ENCODE results near the gene KIF16B. TPM values are rescaled to one million over a fixed set of nuclear protein-coding genes. Genes with fewer than 3 reads are reported as not detected.

Gene KIF16B
- total RNA-seq, 1 experiment from 2014 or later: 7.6 TPM

DNA sequence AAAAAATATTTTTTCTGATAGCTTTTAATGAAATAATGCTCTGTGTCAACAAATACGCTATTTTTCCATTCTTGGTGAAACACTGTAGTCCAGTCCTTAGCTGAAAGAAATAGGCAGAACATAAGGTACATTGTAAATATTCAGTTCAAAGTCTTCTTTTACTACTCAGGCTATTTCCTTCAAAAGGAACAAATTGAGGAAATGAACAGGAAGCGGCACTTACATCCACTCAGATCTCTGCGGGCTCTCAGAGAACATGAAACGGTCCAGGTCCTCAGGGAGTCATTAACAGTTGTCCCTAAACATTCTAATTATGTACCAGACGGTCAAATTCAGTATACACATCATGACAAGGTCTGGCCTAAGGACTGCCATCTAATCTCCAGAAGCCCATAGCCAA is 212.6 kb downstream of the KIF16B start (continued):
- TF ChIP-seq, protein P1, sequence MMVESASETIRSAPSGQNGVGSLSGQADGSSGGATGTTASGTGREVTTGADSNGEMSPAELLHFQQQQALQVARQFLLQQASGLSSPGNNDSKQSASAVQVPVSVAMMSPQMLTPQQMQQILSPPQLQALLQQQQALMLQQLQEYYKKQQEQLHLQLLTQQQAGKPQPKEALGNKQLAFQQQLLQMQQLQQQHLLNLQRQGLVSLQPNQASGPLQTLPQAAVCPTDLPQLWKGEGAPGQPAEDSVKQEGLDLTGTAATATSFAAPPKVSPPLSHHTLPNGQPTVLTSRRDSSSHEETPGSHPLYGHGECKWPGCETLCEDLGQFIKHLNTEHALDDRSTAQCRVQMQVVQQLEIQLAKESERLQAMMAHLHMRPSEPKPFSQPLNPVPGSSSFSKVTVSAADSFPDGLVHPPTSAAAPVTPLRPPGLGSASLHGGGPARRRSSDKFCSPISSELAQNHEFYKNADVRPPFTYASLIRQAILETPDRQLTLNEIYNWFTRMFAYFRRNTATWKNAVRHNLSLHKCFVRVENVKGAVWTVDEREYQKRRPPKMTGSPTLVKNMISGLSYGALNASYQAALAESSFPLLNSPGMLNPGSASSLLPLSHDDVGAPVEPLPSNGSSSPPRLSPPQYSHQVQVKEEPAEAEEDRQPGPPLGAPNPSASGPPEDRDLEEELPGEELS (CRISPR knock-in tag; IDR thresholded peaks at IDR 0.05): no peak

DNA sequence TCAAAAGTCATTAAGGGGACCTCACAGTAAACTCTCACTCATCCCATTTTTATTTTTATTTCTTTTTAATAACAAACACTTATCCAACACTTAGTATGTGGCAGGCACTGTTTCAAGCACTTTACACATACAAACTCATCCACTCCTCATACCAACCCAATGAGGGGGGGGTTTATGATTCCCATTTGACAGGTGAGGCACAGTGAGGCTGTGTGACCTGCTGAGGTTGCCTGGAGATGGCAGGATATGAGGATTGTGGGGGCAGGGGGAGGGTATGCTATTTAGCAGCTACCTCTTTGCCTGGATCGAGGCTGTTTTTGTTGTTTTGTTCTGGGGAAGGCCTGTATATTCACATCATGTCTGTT is 219.8 kb downstream of the KIF16B start:
- H3K27me3 Mint-ChIP-seq (ENCODE audit: low read depth): no peaks in the 10 kb centered on the region
- no peak overlapping the region for H3K27ac Mint-ChIP-seq
- no peak for TF ChIP-seq NFE2L1 (CRISPR knock-in tag; IDR thresholded peaks at IDR 0.05)
- no peak for TF ChIP-seq SP1 (CRISPR knock-in tag; conservative IDR thresholded peaks at IDR 0.05)
- no peak for TF ChIP-seq TEAD1 (CRISPR knock-in tag; IDR thresholded peaks at IDR 0.05)
- no peak for TF ChIP-seq STAT6 (CRISPR knock-in tag; conservative IDR thresholded peaks at IDR 0.05; ENCODE audit: low read depth)
- no peak for TF ChIP-seq CBFB (CRISPR knock-in tag; IDR thresholded peaks at IDR 0.05; ENCODE audit: low read depth)
- no peak for TF ChIP-seq FOXP1 (CRISPR knock-in tag; IDR thresholded peaks at IDR 0.05; ENCODE audit: borderline replicate concordance)
- no peak for TF ChIP-seq MXD4 (CRISPR knock-in tag; IDR thresholded peaks at IDR 0.05; ENCODE audit: borderline replicate concordance)
- CTCF ChIA-PET: no interaction called here
- POLR2A ChIA-PET: no interaction called here
- no peak overlapping the region for H3K4me3 Mint-ChIP-seq
- H3K4me1 Mint-ChIP-seq: peaks cover 11% of the 10 kb centered on the region
- H3K9me3 Mint-ChIP-seq: no peaks in the 10 kb centered on the region
- H3K36me3 Mint-ChIP-seq: no peaks in the 10 kb centered on the region
- ATAC-seq: no peak
- no peak for DNase-seq (ENCODE audit: low spot score)

DNA sequence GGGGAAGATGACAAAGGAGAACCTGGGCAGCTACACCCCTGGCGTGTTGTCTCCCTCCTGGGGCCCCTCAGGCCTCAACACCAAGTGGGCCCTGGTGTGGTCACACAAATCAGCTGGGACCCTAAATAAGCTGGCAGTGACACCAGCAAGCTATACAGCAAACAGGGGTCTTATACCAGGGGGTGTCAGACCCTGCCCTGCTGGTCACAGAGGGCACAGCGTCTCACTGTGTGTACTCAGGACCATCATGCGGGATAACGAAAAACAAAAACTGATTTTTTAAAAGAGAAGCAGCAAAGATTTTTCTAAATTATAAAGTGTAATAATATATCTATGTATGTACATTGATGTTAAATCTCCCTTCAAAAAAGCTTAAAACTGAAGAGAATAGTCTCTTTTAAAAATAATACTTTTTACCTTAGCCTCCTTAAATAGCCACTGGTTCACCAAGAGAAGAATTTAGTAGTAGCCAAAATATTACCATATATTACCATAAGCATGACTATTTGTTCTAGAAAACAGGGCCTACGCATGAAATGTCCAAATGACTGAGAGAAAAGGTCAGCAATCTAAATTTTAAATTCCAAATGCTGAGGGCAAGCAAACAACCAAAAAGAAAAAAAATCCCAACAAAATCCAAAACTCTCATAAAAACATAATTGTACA is 220.4 kb downstream of the KIF16B start:
- no peak for DNase-seq (ENCODE audit: low spot score)
- Mint-ChIP-seq H3K27me3 (ENCODE audit: low read depth) (no peaks in the 10 kb centered on the region), H3K36me3 (no peaks in the 10 kb centered on the region), H3K4me1 (peaks cover 11% of the 10 kb centered on the region), H3K4me3 (no peak overlapping the region), H3K9me3 (no peaks in the 10 kb centered on the region), H3K27ac (no peak overlapping the region)
- ChIA-PET POLR2A (no interaction called here), CTCF (no interaction called here)
- TF ChIP-seq ATF2 (CRISPR knock-in tag; IDR thresholded peaks at IDR 0.05; ENCODE audit: borderline replicate concordance, low read depth): no peak
- TF ChIP-seq FOXK1 (CRISPR knock-in tag; IDR thresholded peaks at IDR 0.05): no peak
- TF ChIP-seq, protein P2, sequence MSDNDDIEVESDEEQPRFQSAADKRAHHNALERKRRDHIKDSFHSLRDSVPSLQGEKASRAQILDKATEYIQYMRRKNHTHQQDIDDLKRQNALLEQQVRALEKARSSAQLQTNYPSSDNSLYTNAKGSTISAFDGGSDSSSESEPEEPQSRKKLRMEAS (CRISPR knock-in tag; IDR thresholded peaks at IDR 0.05): no peak
- no peak for TF ChIP-seq ZNF396 (CRISPR knock-in tag; IDR thresholded peaks at IDR 0.05; ENCODE audit: borderline replicate concordance)
- TF ChIP-seq, protein P3, sequence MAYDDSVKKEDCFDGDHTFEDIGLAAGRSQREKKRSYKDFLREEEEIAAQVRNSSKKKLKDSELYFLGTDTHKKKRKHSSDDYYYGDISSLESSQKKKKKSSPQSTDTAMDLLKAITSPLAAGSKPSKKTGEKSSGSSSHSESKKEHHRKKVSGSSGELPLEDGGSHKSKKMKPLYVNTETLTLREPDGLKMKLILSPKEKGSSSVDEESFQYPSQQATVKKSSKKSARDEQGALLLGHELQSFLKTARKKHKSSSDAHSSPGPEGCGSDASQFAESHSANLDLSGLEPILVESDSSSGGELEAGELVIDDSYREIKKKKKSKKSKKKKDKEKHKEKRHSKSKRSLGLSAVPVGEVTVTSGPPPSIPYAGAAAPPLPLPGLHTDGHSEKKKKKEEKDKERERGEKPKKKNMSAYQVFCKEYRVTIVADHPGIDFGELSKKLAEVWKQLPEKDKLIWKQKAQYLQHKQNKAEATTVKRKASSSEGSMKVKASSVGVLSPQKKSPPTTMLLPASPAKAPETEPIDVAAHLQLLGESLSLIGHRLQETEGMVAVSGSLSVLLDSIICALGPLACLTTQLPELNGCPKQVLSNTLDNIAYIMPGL (CRISPR knock-in tag; IDR thresholded peaks at IDR 0.05): no peak
- TF ChIP-seq, protein P4, sequence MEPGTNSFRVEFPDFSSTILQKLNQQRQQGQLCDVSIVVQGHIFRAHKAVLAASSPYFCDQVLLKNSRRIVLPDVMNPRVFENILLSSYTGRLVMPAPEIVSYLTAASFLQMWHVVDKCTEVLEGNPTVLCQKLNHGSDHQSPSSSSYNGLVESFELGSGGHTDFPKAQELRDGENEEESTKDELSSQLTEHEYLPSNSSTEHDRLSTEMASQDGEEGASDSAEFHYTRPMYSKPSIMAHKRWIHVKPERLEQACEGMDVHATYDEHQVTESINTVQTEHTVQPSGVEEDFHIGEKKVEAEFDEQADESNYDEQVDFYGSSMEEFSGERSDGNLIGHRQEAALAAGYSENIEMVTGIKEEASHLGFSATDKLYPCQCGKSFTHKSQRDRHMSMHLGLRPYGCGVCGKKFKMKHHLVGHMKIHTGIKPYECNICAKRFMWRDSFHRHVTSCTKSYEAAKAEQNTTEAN (CRISPR knock-in tag; IDR thresholded peaks at IDR 0.05): no peak
- TF ChIP-seq NFYB (CRISPR knock-in tag; conservative IDR thresholded peaks at IDR 0.05; ENCODE audit: low read depth): no peak
- TF ChIP-seq NFATC4 (CRISPR knock-in tag; IDR thresholded peaks at IDR 0.05): no peak
- TF ChIP-seq SMAD3 (CRISPR knock-in tag; IDR thresholded peaks at IDR 0.05; ENCODE audit: borderline replicate concordance): no peak
- TF ChIP-seq ZNF281 (CRISPR knock-in tag; IDR thresholded peaks at IDR 0.05): no peak
- TF ChIP-seq IRF2 (CRISPR knock-in tag; IDR thresholded peaks at IDR 0.05; ENCODE audit: borderline replicate concordance, low read depth): no peak
- no peak for TF ChIP-seq CREB1 (CRISPR knock-in tag; IDR thresholded peaks at IDR 0.05)
- peak; percentile 63 for ATAC-seq

All from WTC11 (cell line).